Measurements from ENCODE around the gene PABPC3. TPM values are rescaled to one million over a fixed set of nuclear protein-coding genes. Genes with fewer than 3 reads are reported as not detected.

The PABPC3 gene
- total RNA-seq, 1 donor from 2014 or later: 0.22 TPM

GRCh38 chr13:25085125-25085742 lies 10.7 kb upstream of the PABPC3 start:
- no peak for DNase-seq (ENCODE audit: low spot score)
- H3K4me1 Mint-ChIP-seq (ENCODE audit: low read depth): no peaks in the 10 kb centered on the region
- TF ChIP-seq CTCF (IDR thresholded peaks at IDR 0.05): peak; percentile 79
- no peak overlapping the region for H3K4me3 Mint-ChIP-seq (ENCODE audit: unreplicated experiment)
- H3K27ac Mint-ChIP-seq (ENCODE audit: unreplicated experiment): no peak overlapping the region
- peaks cover 35% of the 10 kb centered on the region for H3K27me3 Mint-ChIP-seq (ENCODE audit: low read depth)
- H3K36me3 Mint-ChIP-seq (ENCODE audit: low read depth): no peaks in the 10 kb centered on the region
- no peaks in the 10 kb centered on the region for H3K9me3 Mint-ChIP-seq (ENCODE audit: low read depth)

- Mint-ChIP-seq H3K4me3 (ENCODE audit: unreplicated experiment) (no peak overlapping the region), H3K36me3 (ENCODE audit: low read depth) (no peaks in the 10 kb centered on the region), H3K27me3 (ENCODE audit: low read depth) (peaks cover 34% of the 10 kb centered on the region), H3K27ac (ENCODE audit: unreplicated experiment) (no peak overlapping the region), H3K9me3 (ENCODE audit: low read depth) (no peaks in the 10 kb centered on the region), H3K4me1 (ENCODE audit: low read depth) (no peaks in the 10 kb centered on the region)
- DNase-seq (ENCODE audit: low spot score): no peak
- no peak for TF ChIP-seq CTCF (IDR thresholded peaks at IDR 0.05)
Observed at GRCh38 chr13:25088562-25089221, 7.2 kb upstream of the PABPC3 start.

GRCh38 chr13:25097426-25097825 lies 1.5 kb downstream of the PABPC3 start:
- H3K9me3 Mint-ChIP-seq (ENCODE audit: low read depth): peaks cover 4% of the 10 kb centered on the region
- TF ChIP-seq CTCF (IDR thresholded peaks at IDR 0.05): no peak
- H3K4me3 Mint-ChIP-seq (ENCODE audit: unreplicated experiment): no peak overlapping the region
- no peak for DNase-seq (ENCODE audit: low spot score)
- peaks cover 25% of the 10 kb centered on the region for H3K27me3 Mint-ChIP-seq (ENCODE audit: low read depth)
- no peak overlapping the region for H3K27ac Mint-ChIP-seq (ENCODE audit: unreplicated experiment)
- no peaks in the 10 kb centered on the region for H3K4me1 Mint-ChIP-seq (ENCODE audit: low read depth)
- H3K36me3 Mint-ChIP-seq (ENCODE audit: low read depth): no peaks in the 10 kb centered on the region

GRCh38 chr13:25103711-25104110 lies 7.8 kb downstream of the PABPC3 start:
- Mint-ChIP-seq H3K4me1 (ENCODE audit: low read depth) (no peaks in the 10 kb centered on the region), H3K4me3 (ENCODE audit: unreplicated experiment) (no peak overlapping the region), H3K9me3 (ENCODE audit: low read depth) (no peaks in the 10 kb centered on the region), H3K27ac (ENCODE audit: unreplicated experiment) (no peak overlapping the region), H3K36me3 (ENCODE audit: low read depth) (no peaks in the 10 kb centered on the region), H3K27me3 (ENCODE audit: low read depth) (peaks cover 17% of the 10 kb centered on the region)
- DNase-seq (ENCODE audit: low spot score): no peak
- TF ChIP-seq CTCF (IDR thresholded peaks at IDR 0.05): no peak

- H3K4me1 Mint-ChIP-seq (ENCODE audit: low read depth): no peaks in the 10 kb centered on the region
- H3K27me3 Mint-ChIP-seq (ENCODE audit: low read depth): peaks cover 41% of the 10 kb centered on the region
- H3K36me3 Mint-ChIP-seq (ENCODE audit: low read depth): no peaks in the 10 kb centered on the region
- no peak for DNase-seq (ENCODE audit: low spot score)
- TF ChIP-seq CTCF (IDR thresholded peaks at IDR 0.05): no peak
- H3K4me3 Mint-ChIP-seq (ENCODE audit: unreplicated experiment): no peak overlapping the region
- H3K27ac Mint-ChIP-seq (ENCODE audit: unreplicated experiment): no peak overlapping the region
- H3K9me3 Mint-ChIP-seq (ENCODE audit: low read depth): no peaks in the 10 kb centered on the region
Observed at GRCh38 chr13:25109341-25109740, 13.4 kb downstream of the PABPC3 start.

Measured in chondrocyte (in vitro differentiated cells).